GM18909 (cell line): Measurements from ENCODE around the gene KCNMB2.

Source experiments
- ATAC-seq: cut with Tn5 transposase; IDR thresholded peaks from one replicate; pipeline ENCODE4 v1.9.1; 2021; ENCODE audit warnings: mild to moderate bottlenecking; ENCODE audit not compliant: unreplicated experiment, poor library complexity

Gene KCNMB2

GRCh38 chr3:178631950-178632349 lies 95.7 kb downstream of the KCNMB2 start:
- no peak for ATAC-seq

GRCh38 chr3:178634975-178635374 lies 98.7 kb downstream of the KCNMB2 start:
- no peak for ATAC-seq

GRCh38 chr3:178637802-178638201 lies 101.6 kb downstream of the KCNMB2 start:
- ATAC-seq = no peak

GRCh38 chr3:178645503-178645902 lies 109.3 kb downstream of the KCNMB2 start:
- no peak for ATAC-seq

GRCh38 chr3:178646186-178646862 lies 110.1 kb downstream of the KCNMB2 start:
- no peak for ATAC-seq

- ATAC-seq = no peak
Measured at GRCh38 chr3:178655488-178655887, 119.3 kb downstream of the KCNMB2 start.

- no peak for ATAC-seq
Measured at GRCh38 chr3:178658694-178659325, 122.6 kb downstream of the KCNMB2 start.

- peak; percentile 76 for ATAC-seq
Measured at GRCh38 chr3:178663201-178663934, 127.1 kb downstream of the KCNMB2 start.

- no peak for ATAC-seq
Measured at GRCh38 chr3:178665747-178666146, 129.5 kb downstream of the KCNMB2 start.

GRCh38 chr3:178669022-178669601 lies 132.9 kb downstream of the KCNMB2 start:
- peak; percentile 22 for ATAC-seq

GRCh38 chr3:178669758-178670157 lies 133.5 kb downstream of the KCNMB2 start:
- ATAC-seq = peak; percentile 61

GRCh38 chr3:178671377-178671776 lies 135.1 kb downstream of the KCNMB2 start:
- peak; percentile 32 for ATAC-seq

- peak; percentile 57 for ATAC-seq
Measured at GRCh38 chr3:178671791-178672190, 135.6 kb downstream of the KCNMB2 start.

GRCh38 chr3:178672275-178672674 lies 136.0 kb downstream of the KCNMB2 start:
- ATAC-seq = no peak

GRCh38 chr3:178673529-178673928 lies 137.3 kb downstream of the KCNMB2 start:
- ATAC-seq = no peak

GRCh38 chr3:178676077-178676476 lies 139.8 kb downstream of the KCNMB2 start:
- ATAC-seq = no peak

- peak; percentile 74 for ATAC-seq
Measured at GRCh38 chr3:178676942-178677790, 140.9 kb downstream of the KCNMB2 start.

GRCh38 chr3:178677961-178678360 lies 141.7 kb downstream of the KCNMB2 start:
- ATAC-seq = no peak

GRCh38 chr3:178680037-178680436 lies 143.8 kb downstream of the KCNMB2 start:
- ATAC-seq = no peak

- no peak for ATAC-seq
Measured at GRCh38 chr3:178680489-178680888, 144.3 kb downstream of the KCNMB2 start.
